HUES6 (cell line): Measurements from ENCODE around the gene DSC3.

ENCODE experiments used
- H3K27ac ChIP-seq: 2 replicates; pipeline ENCODE4 v1.7.0; 2013; ENCODE audit warnings: low read depth, mild to moderate bottlenecking, low read length, inconsistent platforms
- H3K27me3 ChIP-seq: 2 replicates; pipeline ENCODE4 v1.6.1; 2013; ENCODE audit warnings: low read length; ENCODE audit not compliant: control insufficient read depth, insufficient read depth
- H3K36me3 ChIP-seq: 2 replicates; pipeline ENCODE4 v1.6.1; 2013; ENCODE audit warnings: low read length; ENCODE audit not compliant: control insufficient read depth, insufficient read depth
- H3K4me1 ChIP-seq: 2 replicates; pipeline ENCODE4 v1.6.1; 2013; ENCODE audit warnings: low read length; ENCODE audit not compliant: control insufficient read depth, insufficient read depth
- H3K4me3 ChIP-seq: 2 replicates; pipeline ENCODE4 v1.5.1; 2013; ENCODE audit warnings: low read depth, low read length
- H3K9ac ChIP-seq: one replicate; pipeline ENCODE4 v1.6.1; 2013; ENCODE audit warnings: mild to moderate bottlenecking, low read length
- H3K9me3 ChIP-seq: 2 replicates; pipeline ENCODE4 v1.6.1; 2013; ENCODE audit warnings: low read depth, low read length; ENCODE audit not compliant: control insufficient read depth, insufficient read depth

DSC3 gene

GRCh38 chr18:31058897-31059296 lies 16.4 kb upstream of the DSC3 start:
- H3K4me3 ChIP-seq: no peak overlapping the region
- no peaks in the 10 kb centered on the region for H3K36me3 ChIP-seq
- peaks cover 14% of the 10 kb centered on the region; the same call in 1 of the 2 replicates for H3K4me1 ChIP-seq
- H3K9me3 ChIP-seq: 0 out of 2 replicates have a peak, but pooled peaks cover 2% of the 10 kb centered on the region
- H3K9ac ChIP-seq: no peak overlapping the region
- no peaks in the 10 kb centered on the region for H3K27me3 ChIP-seq
- H3K27ac ChIP-seq: no peak overlapping the region

DNA sequence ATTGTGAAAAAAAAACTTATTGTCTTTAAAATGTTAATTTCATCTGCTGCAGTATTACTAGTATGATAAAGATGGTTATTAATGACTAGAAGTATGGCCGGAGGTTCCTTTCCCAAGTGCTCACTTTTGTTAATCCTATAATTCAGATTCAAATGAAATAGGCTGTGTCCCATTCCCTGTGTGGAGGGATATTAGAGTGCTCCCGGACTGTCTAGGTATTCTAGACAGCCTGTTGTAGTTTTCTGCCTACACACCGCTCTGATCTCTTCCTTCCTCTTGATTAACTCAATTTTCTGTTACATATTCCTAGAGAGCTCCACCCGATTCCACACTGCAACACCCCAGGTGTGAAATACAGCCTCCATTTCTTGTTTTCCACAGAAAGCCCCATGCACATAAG lies 15.4 kb upstream of the DSC3 start:
- Histone ChIP-seq H3K36me3 (no peaks in the 10 kb centered on the region), H3K4me1 (peaks cover 14% of the 10 kb centered on the region; the same call in 1 of the 2 replicates), H3K27me3 (no peaks in the 10 kb centered on the region), H3K9me3 (peaks cover 6% of the 10 kb centered on the region; the same call in 1 of the 2 replicates), H3K9ac (no peak overlapping the region), H3K4me3 (no peak overlapping the region), H3K27ac (no peak overlapping the region)

DNA sequence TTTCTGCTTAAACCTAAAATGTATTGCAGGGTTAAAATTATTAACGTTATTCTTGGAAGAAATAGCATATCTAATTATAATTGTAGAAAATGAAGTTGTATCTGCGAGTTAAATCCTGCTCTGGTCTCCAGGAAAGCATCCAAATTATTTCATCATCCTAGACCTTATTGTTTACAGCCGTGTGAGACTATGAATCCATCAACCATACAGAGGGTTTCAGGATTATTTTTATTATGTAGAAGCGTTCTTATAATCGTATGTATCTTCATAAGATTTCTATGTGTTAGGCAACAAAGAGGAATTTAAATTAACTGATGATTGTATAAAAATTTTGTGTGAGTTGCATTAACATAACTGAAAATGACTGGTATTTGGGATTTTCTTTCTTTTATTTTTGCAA lies 14.5 kb upstream of the DSC3 start:
- Histone ChIP-seq H3K27me3 (no peaks in the 10 kb centered on the region), H3K4me3 (no peak overlapping the region), H3K4me1 (peaks cover 14% of the 10 kb centered on the region; the same call in 1 of the 2 replicates), H3K36me3 (no peaks in the 10 kb centered on the region), H3K27ac (no peak overlapping the region), H3K9me3 (peaks cover 6% of the 10 kb centered on the region; the same call in 1 of the 2 replicates), H3K9ac (no peak overlapping the region)

GRCh38 chr18:31056296-31056695 lies 13.8 kb upstream of the DSC3 start:
- Histone ChIP-seq H3K4me3 (no peak overlapping the region), H3K9me3 (peaks cover 6% of the 10 kb centered on the region; the same call in 1 of the 2 replicates), H3K9ac (no peak overlapping the region), H3K36me3 (no peaks in the 10 kb centered on the region), H3K27ac (no peak overlapping the region), H3K27me3 (no peaks in the 10 kb centered on the region), H3K4me1 (peaks cover 14% of the 10 kb centered on the region; the same call in 1 of the 2 replicates)

DNA sequence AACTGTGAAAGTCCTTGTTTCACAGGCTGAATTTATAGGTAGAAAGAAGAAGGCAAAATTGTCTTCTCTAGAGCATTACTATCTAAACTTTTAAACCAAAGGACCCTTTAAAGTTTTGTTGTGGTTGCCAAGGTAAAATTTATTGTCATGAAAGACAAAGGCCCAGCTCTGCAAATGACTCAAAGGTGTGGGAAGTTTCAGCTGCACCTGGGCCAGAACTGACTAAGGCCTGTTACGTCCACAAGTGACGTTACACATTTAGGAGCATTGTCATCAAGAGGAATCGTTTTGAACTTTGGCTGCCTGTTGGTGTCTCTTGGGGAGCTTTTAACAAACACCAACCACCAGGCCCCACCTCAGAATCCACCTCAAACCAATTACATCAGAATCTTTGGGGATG lies 8.1 kb upstream of the DSC3 start:
- Histone ChIP-seq H3K9me3 (peaks cover 6% of the 10 kb centered on the region; the same call in 1 of the 2 replicates), H3K36me3 (no peaks in the 10 kb centered on the region), H3K27ac (no peak overlapping the region), H3K4me1 (0 out of 2 replicates have a peak, but pooled peaks cover under 1% of the 10 kb centered on the region), H3K4me3 (no peak overlapping the region), H3K27me3 (no peaks in the 10 kb centered on the region), H3K9ac (no peak overlapping the region)

DNA sequence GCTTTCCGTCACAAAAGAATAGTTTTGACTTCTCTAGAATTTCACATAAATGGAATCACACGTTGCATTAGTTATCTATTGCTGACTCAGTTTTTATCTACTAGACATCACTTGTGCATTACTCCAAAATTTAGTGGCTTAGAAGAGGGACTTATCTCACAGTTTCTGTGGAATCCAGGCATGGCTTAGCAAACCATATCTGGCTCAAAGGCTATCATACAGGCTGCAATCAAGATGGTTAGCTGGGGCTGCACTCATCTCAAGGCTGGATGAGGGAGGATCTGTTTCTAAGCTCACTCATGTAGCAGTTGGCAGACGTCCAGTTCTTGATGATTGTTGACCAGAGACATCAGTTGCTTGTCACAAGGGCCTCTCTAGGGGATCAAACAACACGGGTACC lies 6.6 kb upstream of the DSC3 start:
- Histone ChIP-seq H3K4me3 (no peak overlapping the region), H3K4me1 (no peaks in the 10 kb centered on the region), H3K27me3 (peaks cover 7% of the 10 kb centered on the region), H3K27ac (no peak overlapping the region), H3K36me3 (no peaks in the 10 kb centered on the region), H3K9me3 (peaks cover 6% of the 10 kb centered on the region; the same call in 1 of the 2 replicates), H3K9ac (no peak overlapping the region)

DNA sequence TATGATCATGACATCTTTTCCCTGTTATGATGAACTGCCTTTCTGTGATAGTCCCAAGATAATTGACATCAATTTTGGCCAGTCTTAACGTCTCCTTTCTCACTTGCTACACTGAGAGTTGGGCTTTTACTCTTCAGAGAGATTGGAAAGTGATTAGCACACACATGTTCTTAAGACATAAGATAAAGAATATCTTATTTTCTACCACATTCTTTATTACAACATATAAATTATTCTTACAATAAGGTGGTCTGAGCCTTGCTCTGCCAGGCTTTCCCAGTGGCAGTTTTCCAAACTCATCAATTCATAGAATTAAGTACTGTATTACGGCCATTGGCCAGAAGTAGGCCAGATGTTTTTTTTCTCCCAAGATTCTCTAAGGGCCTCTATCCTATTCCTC lies 5.7 kb upstream of the DSC3 start:
- H3K9ac ChIP-seq: no peak overlapping the region
- no peaks in the 10 kb centered on the region for H3K9me3 ChIP-seq
- H3K4me1 ChIP-seq: peaks cover 5% of the 10 kb centered on the region; the same call in 1 of the 2 replicates
- H3K4me3 ChIP-seq: no peak overlapping the region
- H3K27me3 ChIP-seq: peaks cover 17% of the 10 kb centered on the region
- H3K36me3 ChIP-seq: no peaks in the 10 kb centered on the region
- no peak overlapping the region for H3K27ac ChIP-seq

DNA sequence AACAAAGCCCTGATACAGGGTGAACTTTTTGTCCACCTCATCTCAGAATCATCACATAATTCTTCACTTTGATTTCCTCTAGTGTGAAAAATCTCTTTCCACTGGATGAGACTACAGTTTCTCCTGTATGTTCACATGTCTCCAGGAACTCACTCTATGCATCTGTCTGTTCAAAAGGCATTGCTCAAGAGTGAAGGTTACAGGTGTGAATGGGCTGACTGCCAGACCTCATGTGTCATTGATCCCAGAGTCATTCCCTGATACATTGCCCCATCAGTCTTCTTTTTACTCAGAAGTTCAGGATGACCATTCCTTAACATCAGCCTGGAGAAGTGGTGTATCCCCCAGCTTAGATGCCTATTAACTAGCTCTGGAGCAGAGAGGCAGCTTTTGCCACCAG lies 4.4 kb upstream of the DSC3 start:
- Histone ChIP-seq H3K9me3 (no peaks in the 10 kb centered on the region), H3K27ac (no peak overlapping the region), H3K36me3 (no peaks in the 10 kb centered on the region), H3K9ac (no peak overlapping the region), H3K27me3 (peaks cover 30% of the 10 kb centered on the region), H3K4me3 (no peak overlapping the region), H3K4me1 (peaks cover 7% of the 10 kb centered on the region; the same call in 1 of the 2 replicates)

- peaks cover 43% of the 10 kb centered on the region for H3K27me3 ChIP-seq
- peaks cover 14% of the 10 kb centered on the region for H3K4me1 ChIP-seq
- no peaks in the 10 kb centered on the region for H3K9me3 ChIP-seq
- H3K36me3 ChIP-seq: no peaks in the 10 kb centered on the region
- no peak overlapping the region for H3K27ac ChIP-seq
- H3K9ac ChIP-seq: no peak overlapping the region
- H3K4me3 ChIP-seq: no peak overlapping the region
Observed at GRCh38 chr18:31045599-31045998, 3.1 kb upstream of the DSC3 start.

DNA sequence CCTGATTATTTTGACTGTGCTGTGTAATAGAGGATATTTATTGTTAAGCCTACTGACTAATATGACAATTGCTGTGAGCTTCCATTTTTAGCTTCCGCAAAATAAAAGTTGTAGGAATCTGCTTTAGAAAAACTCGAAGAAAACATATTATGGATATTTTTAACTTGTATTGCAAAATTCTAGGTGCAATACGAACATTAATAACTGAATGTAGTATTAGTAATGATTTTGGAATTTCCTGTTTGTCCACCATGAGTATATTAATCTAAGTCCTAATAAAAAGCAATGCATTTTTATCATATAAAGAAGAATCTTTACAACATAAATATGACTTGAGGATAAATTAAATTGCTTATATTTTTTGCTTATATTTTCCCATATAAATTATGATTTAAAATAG lies 2.4 kb upstream of the DSC3 start:
- Histone ChIP-seq H3K27ac (no peak overlapping the region), H3K4me3 (no peak overlapping the region), H3K4me1 (peaks cover 14% of the 10 kb centered on the region), H3K9me3 (no peaks in the 10 kb centered on the region), H3K36me3 (no peaks in the 10 kb centered on the region), H3K9ac (no peak overlapping the region), H3K27me3 (peaks cover 49% of the 10 kb centered on the region)

DNA sequence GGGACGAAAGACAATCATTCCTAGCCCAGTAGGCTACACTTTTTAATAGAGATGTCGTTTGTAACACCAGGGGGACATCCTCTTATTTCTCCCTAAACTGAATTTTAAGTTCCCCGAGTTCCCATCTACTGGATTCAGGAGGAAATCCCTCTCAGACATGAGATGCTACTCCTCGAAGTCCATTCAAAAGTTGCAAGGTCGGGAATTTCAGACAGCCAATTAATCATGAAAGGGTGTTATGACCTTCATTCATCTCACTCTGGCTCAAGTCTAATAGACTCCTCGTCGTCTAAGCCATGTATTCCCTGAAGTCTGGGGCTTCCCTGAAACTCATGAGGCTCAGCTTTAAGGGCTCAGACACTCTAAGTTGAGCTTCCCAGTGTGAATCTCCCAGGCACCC lies 1.2 kb upstream of the DSC3 start:
- Histone ChIP-seq H3K9me3 (no peaks in the 10 kb centered on the region), H3K27ac (no peak overlapping the region), H3K9ac (no peak overlapping the region), H3K36me3 (no peaks in the 10 kb centered on the region), H3K4me3 (no peak overlapping the region), H3K4me1 (peaks cover 14% of the 10 kb centered on the region), H3K27me3 (peaks cover 59% of the 10 kb centered on the region)

GRCh38 chr18:31042084-31042405 lies 497 bp downstream of the DSC3 start:
- peak overlapping the region; percentile 69 for H3K9ac ChIP-seq
- no peak overlapping the region for H3K27ac ChIP-seq
- peaks cover 14% of the 10 kb centered on the region for H3K4me1 ChIP-seq
- peaks cover 59% of the 10 kb centered on the region for H3K27me3 ChIP-seq
- H3K9me3 ChIP-seq: no peaks in the 10 kb centered on the region
- no peaks in the 10 kb centered on the region for H3K36me3 ChIP-seq
- H3K4me3 ChIP-seq: peak overlapping the region; percentile 69
